DLD1 (cell line): ENCODE measurements around the gene FHIP1B.

Experiments
- in situ Hi-C: cut with HindIII; loops from 2 replicates; pipeline ENCODE4 v1.10.0; 2017; ENCODE audit warnings: low sequenced_read_pairs

Gene FHIP1B

DNA sequence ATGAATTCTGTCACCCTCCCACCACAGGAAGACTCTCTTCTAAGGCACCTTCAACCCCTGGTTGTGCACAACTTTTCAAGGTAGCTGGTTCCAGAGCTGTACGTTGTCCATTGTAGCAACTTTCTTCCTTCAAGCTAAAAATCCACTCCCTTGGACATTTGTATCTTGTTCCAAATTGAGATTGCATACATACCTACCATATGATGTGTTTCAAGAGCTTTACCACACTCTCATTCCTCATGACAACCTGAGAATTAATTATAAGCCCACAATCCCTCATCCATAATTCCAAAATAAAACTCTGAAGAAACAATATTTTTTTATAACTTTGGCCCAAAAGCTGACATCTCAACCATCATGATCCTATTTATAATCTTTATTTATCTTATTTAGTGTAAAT is 32.4 kb downstream of the FHIP1B start:
- in situ Hi-C loops: no loop called here

DNA sequence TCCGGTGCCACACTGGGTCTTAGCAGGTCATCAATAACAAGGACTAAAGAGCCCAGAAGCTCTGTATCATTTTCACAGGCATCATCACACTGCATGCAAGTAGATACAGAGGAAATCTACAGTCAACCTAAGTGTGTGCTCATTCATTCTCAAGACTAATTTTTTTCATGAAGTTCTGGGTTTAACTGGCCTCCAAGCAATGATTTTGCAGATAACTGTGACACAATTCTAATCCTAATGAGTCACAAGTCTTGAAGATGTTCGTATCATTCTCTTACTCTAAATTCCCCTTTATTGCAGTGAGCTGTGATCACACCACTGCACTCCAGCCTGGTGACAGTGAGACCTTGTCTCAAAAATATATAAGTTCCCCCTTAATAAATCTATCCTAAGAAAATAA is 33.0 kb downstream of the FHIP1B start:
- in situ Hi-C loops: no loop called here

DNA sequence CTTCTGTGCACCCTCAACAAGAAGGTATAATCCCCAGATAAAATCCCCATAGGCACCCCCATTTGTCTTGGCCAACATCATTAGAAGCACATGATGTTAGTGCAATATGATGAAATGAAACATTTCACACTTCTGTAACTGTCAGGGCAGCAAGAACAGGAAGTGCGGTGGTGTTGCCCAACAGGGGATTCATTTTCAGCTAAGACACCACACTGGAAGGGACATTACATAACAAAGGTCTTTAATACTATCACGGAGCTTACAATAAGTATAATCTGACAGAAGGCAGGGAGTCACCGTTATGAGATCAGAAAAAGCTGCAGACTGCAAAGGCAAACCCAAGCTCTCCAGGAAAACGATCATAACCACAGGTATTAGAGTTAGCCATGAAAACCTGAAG is 33.5 kb downstream of the FHIP1B start:
- in situ Hi-C loops: no loop called here

DNA sequence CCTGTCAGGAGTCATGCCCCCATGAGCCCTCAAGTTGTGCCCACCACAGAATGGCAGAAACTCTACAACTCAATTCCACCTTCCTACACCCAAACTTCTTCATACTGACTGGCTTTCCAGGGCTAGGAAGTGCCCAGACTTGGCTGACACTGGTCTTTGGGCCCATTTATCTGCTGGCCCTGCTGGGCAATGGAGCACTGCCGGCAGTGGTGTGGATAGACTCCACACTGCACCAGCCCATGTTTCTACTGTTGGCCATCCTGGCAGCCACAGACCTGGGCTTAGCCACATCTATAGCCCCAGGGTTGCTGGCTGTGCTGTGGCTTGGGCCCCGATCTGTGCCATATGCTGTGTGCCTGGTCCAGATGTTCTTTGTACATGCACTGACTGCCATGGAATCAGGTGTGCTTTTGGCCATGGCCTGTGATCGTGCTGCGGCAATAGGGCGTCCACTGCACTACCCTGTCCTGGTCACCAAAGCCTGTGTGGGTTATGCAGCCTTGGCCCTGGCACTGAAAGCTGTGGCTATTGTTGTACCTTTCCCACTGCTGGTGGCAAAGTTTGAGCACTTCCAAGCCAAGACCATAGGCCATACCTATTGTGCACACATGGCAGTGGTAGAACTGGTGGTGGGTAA is 35.1 kb downstream of the FHIP1B start, which contains the start of gene OR52W1:
Gene OR52W1, plus strand, starts transcription at position 51 of the 637 bp plus-strand sequence. Its CDS starts 0 bp downstream, at position 51.
- in situ Hi-C loops: no loop called here

DNA sequence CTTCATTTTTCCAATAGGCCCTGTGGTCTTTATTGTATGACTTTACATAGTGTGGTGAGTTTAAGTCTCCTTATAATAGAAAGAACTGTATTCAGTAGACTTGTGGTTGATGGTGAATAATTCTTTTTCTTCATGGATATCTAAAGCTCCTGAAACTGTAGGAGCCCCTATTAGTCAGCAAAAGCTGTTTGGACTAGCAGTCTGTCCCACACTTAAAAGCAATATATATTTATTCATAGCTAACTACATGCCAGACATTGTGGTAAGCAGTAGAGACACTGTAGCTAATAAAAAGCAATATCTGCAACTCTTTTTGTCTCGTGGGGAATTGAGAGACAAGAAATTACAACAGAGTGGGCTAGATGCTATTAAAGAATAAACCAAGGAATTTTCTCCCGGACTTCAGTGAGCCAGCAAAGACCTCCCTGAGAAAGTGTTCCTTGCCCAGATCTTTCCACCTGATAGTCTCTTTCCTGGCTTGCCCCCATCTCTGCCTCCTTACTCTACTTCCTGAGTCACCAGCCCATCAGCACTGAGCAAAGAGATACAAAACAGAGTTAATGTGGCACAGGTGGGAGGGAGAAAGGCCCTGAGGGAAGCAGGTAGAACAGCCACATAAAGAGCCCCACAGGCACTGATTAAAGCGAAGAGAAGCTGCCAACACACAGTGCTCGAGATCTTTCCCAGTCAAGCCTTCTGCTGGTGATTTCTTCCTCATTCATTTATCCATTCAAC is 36.8 kb downstream of the FHIP1B start:
- in situ Hi-C loops: no loop called here

DNA sequence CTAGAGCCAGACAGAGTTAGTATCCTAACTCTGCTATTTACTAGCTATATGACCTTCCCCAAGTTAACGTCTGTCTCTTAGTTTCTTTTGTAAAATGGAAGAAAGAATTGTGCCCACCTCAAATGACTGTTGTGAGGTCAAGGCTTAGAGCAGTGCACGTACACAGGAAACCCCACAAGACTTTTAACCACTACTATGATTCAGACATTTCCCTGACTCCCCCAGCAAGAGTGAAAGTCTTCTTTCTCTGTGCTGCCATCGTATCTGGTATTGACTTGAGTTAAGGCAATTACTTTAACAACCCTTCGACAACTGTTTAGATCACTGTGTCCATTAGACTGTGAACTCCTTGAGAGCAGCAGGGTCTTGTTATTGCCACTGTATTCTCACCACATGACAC is 38.0 kb downstream of the FHIP1B start:
- in situ Hi-C loops: no loop called here

DNA sequence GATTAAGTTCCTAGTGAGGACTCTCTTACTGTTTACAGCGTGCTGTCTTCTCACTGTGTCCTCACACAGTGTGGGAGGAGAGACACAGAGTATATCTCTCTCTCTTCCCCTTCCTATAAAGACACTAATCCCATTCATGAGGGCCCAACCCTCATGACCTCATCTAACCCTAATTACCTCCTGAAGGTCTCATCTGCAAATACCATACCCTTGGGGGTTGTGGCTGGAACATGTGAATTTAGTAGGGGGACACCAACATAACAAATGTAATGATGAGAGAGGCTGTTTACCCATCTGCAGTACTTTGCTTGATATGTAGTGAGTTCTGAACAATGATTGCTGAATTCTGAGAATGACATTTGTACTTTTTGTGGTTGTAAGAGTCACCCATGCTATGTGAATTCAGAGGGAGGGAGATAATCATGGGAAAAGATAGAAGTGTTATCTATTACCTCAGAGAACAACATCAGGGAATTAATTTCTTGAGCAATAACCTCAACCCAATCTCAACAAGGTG is 40.3 kb downstream of the FHIP1B start:
- in situ Hi-C loops: no loop called here

DNA sequence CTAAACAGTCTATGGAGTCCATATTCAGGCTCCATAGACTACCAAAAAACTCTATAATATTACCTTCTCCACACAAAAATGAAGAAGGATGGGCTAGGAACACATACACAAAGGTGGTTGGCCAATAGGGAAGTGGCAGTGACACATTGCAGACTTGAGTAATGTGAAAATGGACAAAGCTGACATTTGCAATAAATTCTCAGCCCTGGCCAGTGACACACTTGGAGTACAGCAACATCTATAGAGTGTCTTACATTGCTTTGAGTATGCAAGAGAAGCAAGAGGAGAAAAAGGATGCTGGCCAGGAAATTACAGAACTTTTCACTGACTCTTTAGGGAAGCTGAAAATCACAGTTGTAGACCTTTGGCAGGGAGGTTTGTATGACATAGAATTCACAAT is 42.7 kb downstream of the FHIP1B start:
- in situ Hi-C loops: no loop called here

DNA sequence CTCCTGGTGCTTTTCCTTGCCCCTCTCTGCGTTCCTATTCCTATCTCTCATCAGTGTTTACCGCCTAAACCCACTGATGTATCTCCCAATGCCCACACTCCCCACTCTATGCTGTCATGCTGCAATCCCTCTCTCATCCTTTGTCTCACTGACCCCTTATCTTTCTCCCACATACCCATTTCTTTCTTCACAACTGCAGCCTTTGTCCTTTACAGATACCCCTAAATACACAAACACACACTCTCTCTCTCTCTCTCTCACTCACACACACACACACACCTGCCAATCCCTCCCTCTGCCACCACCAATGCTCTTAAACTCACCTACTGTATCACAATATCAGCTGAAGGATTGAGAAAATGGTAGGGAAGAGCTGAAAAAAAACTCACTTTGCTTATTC is 59.0 kb downstream of the FHIP1B start:
- in situ Hi-C loops: no loop called here

DNA sequence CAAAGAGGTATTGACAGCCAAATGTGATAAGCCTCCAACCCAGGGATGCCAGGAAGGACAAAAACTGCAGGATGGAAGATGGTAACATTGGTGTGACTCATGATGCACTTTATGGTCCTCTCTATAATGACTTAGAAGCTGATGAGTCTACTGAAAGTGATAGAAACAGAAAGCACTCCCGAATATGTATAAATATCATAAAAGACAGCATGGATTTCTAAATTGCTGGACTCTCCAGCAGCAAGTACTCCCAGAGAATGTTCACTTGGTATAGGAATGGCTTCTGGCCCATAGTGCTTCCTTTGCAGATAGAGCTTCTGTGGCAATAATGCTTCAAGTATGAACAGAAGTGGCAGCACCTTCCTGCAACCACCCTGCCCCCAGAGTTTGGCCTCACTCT is 64.2 kb downstream of the FHIP1B start, which contains the start of gene OR52B2:
Gene OR52B2, minus strand, starts transcription at position 101 of the 400 bp plus-strand sequence. Its CDS starts 0 bp downstream, at position 101.
- in situ Hi-C loops: no loop called here
